GM18909 (cell line): ENCODE results near the gene POLR2J.
"Not testable (repeated sequence)": the region's sequence is repeated elsewhere in the genome, so short reads cannot be mapped to it uniquely, and the experiment has no call there.

ENCODE experiments used
- ATAC-seq: cut with Tn5 transposase; IDR thresholded peaks from one replicate; pipeline ENCODE4 v1.9.1; 2021; ENCODE audit warnings: mild to moderate bottlenecking; ENCODE audit not compliant: unreplicated experiment, poor library complexity

POLR2J gene

GRCh38 chr7:102496861-102497260 lies 18.1 kb upstream of the POLR2J start:
- ATAC-seq, result not testable (repeated sequence)

- ATAC-seq, result peak; percentile 66
These were observed 15.9 kb upstream of the POLR2J start for GRCh38 chr7:102494473-102495149.

DNA sequence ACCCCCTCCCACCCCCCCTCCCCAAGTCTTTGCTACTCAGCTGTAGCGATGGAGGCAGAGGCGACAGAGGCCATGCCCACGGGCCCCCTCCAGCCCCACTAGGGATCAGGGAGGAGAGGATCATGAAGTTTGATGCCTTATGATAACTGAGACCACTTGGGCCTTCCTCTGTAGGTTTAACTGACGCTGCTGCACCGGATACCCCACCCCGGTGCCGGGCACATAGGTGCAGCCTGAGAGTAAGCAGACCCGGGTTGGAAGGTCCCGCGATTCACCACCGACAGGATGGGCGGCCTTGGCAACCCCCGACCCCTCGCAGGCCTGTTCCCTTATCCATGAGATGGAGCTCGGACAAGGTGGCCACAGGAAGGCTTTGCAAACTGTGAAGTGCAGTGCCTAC lies 15.3 kb upstream of the POLR2J start:
- peak; percentile 3 for ATAC-seq

GRCh38 chr7:102493220-102493935 lies 14.7 kb upstream of the POLR2J start:
- peak; percentile 46 for ATAC-seq

GRCh38 chr7:102490529-102491075 lies 11.9 kb upstream of the POLR2J start:
- peak; percentile 36 for ATAC-seq

DNA sequence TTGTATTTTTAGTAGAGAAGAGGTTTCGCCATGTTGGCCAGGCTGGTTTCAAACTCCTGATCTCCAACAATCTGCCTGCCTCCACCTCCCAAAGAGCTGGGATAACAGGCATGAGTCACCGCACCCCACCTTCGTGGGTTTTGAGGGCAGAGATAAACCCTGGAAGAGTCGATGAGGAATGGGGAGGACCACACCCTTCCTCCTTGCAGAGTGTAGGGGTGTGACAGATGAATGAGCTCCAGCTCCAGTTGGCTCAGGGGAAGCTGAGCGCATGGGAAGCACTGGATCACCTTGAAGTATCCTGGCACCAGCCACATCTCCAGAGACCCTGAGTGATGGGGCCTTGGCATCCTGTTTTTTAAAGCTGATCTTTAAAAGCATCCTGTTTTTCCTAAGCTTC lies 5.6 kb upstream of the POLR2J start:
- ATAC-seq, result not testable (repeated sequence)

- ATAC-seq, result not testable (repeated sequence)
These were observed 3.2 kb upstream of the POLR2J start for GRCh38 chr7:102481962-102482361.

DNA sequence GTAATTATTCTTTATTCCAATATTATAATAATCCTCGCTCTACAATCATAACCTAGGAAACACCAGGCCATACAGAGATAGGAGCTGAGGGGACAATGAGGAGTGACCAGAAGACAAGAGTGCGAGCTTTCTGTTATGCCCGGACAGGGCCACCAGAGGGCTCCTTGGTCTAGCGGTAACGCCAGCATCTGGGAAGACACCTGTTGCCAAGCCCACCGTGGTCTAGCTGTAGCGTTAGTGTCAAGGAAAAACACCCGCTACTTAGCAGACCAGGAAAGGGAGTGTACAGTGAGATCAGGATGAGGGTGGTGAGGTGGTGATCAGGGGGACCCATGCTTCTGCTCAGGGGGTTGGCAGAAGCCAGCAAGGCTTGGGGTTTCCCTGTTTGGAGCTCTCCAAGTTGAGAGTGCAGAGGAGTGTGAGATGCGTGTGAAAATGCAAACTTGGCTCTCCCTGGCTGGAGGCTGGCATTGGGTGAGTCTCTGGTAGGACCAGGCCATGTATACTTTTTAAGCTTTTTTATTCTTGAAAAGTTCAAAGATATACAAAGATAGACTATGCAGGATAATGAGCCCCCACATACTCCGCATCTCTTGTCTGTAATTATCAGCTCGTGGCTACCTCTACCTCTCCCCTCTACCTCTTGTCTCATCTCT lies 1.4 kb upstream of the POLR2J start:
- not testable (repeated sequence) for ATAC-seq

GRCh38 chr7:102479209-102479584 lies 475 bp upstream of the POLR2J start:
- peak; percentile 17 for ATAC-seq

GRCh38 chr7:102474736-102475435 lies 3.8 kb downstream of the POLR2J start:
- not testable (repeated sequence) for ATAC-seq

DNA sequence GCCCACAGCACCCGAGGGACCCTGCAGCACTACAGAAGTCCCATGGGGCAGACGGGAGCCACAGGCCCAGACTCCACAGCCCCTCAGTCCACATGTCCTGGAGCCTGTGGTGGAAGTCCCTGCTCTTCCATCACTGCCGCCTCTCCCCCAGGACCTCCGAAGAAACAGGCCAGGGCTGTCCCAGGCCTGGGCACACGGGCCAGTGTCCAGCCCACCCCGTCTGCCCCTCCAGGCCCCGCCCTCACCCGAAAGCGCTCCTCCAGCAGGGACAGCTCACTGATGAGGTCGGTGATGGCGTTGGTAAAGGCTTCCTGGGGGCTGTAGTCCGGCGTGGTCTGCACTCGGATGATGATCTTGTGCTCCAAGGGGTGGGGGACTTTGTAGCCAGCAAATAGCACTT lies 4.6 kb downstream of the POLR2J start:
- ATAC-seq, result not testable (repeated sequence)

DNA sequence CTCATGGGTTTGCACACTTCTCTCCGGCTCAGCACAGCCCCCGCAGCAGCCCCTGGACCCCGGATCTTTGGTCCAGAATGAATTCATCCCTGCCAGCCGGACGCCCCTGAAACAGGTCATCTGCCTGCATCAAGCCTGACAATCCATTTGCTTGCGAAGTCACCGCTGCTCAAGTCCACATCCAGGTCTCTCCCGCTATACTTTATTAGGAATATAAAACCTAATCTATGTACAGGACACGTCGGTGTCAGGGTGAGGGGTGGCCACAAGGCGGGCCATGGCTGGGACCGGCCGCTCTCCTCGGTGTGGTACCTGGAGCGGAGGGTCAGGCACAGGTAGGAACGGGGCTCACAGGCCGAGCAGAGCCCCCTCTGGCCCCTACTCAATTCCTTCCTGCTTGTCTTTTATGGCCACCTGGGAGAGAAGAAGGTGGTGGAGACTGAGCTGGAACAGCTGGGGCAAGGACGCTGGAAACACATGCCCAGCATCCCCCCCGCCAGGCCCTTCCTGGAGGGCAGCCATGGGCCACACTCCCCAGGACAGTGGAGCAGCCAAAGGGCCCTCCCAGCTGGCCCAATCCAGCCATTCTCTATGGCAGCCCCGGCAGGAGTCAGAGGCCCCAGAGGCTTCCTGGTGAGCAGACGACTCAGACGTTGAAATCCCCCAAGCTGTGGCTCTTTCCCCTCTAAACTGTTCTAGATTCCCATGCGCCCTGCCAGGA lies 5.3 kb downstream of the POLR2J start:
- no peak for ATAC-seq

GRCh38 chr7:102472126-102473041 lies 6.3 kb downstream of the POLR2J start:
- ATAC-seq, result no peak

DNA sequence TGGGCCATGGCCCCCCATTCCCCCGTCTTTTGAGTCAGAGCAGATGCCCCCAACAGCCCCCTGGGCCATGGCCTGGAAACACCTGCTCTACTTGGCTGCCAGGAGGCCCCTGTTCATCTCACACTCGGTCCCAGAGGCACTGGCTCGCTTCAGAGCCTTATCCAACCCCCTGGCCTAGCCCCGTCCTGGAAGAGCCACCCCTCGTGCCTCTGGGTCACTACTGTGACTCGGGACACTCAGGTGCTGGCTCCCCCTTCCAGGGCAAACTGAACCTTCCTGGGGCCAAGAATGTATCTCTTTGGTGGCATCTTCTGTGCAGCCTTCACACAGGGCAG lies 7.0 kb downstream of the POLR2J start:
- ATAC-seq, result no peak

DNA sequence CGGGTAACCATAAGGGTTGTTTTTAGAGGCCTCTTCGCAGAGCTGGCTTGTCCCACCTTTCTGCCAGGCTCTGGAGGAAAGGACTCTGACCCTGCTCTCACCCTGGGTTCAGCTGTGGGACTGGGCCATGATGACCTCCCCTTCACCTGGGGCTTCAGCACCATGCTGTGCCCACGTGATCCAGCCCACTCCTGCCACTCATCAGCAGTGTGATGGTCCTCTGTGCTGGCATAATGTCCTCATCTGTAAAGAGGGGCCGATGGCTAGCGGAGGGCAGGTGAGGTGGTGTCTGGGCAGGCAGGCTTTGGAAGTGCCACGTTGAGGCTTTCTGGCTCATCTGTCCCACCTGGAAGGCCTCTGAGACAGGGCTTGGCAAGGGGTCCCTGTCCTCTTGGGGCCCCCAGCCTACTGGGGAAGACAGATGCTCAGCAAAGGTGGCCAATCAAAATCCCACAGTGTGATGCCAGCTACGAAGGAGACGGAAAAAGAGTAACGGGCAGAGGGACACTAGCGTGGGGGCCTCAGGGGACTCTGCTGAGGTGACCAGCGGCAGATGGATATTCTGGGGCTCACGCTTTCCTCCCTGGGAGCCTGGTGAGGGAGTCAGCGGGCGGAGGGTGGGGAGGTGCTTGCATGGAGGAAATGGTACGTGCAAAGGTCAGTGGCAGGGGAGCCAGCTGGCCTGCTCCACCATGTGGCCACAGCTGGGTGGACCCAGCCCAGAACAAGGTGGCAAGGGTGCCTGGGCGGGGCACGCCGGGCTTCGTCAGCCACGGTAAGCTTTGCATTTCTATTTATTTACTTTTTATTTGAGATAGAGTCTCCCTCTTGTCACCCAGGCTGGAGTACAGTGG lies 8.5 kb downstream of the POLR2J start:
- ATAC-seq, result no peak

DNA sequence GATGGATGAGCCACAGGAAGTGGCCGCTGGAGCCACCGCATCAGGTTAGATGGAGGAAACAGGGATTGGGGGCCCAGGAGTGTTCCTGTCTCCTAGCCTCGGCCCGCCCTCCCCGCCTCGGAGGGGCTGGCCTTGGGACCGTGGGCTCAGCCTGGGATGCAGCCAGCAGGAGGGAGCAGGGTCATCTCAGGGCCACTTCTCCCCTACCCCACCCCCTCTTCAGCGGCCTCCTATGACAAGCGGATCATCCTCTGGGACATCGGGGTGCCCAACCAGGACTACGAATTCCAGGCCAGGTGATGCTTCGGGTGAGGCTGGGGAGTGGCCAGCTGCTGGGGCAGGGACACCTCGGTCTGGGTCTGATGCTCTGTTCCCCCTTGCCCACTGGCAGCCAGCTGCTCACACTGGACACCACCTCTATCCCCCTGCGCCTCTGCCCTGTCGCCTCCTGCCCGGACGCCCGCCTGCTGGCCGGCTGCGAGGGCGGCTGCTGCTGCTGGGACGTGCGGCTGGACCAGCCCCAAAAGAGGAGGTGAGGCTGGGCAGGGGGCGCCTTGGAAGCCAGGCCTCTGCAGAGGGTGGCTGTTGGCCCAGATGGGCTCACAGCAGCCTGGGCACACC lies 9.3 kb downstream of the POLR2J start:
- no peak for ATAC-seq

GRCh38 chr7:102468478-102469350 lies 10.0 kb downstream of the POLR2J start:
- ATAC-seq, result no peak
